GM12801 (cell line): Measurements from ENCODE around the gene PTPN3.

ENCODE experiments used
- TF ChIP-seq, protein P1 (sequence below): IDR thresholded peaks from one replicate; pipeline ENCODE4 v1.5.1; 2011; ENCODE audit warnings: control low read depth; ENCODE audit not compliant: insufficient read length; ENCODE audit errors: extremely low read depth

The PTPN3 gene

DNA sequence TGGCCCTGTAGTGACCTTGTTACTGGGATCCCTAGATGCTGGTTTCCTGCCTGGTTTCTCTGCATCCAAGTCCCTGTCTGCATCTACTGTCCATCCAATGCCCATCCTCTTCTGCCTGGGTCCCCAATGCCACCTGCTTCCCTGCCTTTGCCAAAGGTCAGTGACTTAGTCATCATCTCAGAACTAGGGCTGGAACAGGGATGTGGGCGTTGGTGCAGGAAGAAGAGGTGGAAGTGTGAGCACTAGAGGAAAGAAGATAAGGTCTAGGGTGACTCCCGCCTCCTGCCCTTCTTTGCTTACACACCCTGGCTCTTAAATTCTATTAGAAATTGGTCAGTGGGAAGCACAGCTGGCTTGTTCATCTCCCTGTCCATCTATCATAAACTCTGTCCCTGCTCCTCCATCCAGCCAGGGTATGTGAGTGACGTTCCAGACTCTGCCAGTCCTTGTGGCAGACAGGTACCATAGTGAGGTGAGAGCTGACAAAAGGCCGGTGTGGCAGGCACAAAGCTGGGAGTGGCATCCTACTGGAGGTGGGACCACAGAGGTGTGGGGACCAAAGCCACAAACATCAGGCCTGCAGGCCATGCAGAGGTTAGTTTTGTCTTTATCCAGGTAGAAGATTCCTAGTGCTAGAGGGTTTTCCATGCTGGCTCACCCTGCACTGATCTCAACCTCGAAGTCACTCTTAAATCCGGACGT lies 9.2 kb downstream of the PTPN3 start:
- TF ChIP-seq, protein P1, sequence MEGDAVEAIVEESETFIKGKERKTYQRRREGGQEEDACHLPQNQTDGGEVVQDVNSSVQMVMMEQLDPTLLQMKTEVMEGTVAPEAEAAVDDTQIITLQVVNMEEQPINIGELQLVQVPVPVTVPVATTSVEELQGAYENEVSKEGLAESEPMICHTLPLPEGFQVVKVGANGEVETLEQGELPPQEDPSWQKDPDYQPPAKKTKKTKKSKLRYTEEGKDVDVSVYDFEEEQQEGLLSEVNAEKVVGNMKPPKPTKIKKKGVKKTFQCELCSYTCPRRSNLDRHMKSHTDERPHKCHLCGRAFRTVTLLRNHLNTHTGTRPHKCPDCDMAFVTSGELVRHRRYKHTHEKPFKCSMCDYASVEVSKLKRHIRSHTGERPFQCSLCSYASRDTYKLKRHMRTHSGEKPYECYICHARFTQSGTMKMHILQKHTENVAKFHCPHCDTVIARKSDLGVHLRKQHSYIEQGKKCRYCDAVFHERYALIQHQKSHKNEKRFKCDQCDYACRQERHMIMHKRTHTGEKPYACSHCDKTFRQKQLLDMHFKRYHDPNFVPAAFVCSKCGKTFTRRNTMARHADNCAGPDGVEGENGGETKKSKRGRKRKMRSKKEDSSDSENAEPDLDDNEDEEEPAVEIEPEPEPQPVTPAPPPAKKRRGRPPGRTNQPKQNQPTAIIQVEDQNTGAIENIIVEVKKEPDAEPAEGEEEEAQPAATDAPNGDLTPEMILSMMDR = no peak

DNA sequence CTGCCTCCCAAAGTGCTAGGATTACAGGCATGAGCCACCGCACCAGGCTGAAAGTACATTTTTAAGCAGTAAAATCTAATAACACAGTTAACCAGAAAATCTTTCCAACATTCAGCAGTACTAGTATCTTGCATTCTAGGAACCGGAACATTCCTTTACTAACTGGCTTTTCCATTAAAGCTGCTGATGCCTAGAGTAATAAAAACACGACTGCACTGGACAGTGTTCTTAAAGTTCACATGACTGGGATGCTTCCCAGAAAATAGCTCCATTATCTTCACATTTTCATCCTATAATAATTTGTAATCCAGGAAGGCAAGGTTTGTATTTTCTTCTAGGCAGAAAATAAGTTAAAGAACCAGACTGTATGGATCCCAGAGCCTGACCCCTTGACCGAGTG lies 9.8 kb downstream of the PTPN3 start:
- TF ChIP-seq, protein P1 = no peak

DNA sequence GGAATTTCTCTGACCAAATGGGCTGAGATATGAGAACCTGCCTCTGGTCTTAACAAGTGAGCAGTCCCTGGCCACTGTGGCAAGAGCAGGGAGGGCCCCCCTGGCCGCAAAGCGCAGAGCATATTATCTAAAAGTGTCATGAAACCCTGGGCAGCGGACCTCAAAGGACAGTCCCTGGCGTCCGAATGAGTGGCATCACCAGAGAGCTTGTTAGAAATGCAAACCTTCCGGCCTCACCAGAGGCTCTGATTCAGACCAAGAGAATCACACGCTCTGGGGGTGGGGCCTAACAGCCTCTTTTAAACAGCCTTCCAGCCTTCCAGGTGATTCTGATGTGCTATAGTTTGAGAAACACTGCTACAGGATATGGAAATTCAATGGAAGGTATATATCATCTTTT lies 10.9 kb downstream of the PTPN3 start:
- TF ChIP-seq, protein P1 = no peak

DNA sequence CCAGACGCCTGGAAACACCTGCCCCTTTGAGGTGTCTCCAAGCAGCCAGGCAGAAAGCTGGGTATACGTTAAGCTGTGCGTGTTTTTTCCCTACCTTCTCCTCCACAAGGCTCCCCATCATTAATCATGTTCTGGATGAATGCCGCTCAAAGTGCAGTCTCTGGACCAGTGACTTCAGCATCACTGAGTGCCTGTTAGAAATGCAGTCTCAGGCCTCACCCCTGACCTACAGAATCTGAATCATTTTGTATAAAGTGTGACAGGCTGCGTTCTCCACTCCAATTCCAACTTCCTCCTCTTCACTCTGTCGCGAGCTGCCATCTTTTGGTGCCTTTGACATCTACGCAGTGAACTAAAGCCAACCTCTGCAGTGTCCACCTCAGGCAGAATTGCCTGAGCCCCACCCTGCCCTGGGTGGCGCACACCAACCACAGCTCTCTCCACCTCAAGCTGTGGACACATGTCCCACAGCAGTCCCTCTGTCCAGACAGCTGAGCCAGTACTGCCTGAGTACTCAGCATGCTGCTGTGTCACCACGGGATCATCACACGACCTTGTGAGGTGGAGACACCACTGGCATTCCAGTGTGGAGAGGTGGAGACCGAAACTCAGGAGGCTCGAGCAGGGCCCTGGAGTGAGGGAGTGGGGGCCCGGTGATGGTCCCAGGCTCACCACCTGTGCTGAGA lies 14.2 kb downstream of the PTPN3 start:
- TF ChIP-seq, protein P1 = no peak

DNA sequence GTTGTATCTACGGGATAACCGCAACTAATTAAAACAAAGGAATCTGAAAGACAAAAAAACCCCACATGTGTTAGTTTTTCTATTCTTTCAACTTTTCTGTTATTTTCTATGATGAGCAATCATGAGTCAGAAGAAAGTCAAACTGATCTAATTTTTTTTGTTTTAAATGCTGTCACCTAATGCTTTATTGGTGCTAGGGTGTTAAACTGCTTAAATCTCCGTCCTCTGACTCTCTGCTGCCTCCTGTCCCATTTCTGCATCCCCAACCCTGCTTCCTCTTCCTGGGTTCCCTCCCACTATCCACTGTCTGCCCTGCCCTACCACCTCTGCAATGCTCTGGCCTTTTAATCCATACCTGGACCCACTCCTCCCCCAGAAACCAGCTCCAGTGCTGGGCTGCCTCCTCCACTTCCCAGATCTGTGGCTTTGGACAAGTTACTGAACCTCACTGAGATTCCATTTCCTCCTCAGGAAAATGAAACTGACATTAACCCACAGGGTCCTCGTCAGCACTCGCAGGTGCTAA lies 15.7 kb downstream of the PTPN3 start:
- TF ChIP-seq, protein P1 = no peak

DNA sequence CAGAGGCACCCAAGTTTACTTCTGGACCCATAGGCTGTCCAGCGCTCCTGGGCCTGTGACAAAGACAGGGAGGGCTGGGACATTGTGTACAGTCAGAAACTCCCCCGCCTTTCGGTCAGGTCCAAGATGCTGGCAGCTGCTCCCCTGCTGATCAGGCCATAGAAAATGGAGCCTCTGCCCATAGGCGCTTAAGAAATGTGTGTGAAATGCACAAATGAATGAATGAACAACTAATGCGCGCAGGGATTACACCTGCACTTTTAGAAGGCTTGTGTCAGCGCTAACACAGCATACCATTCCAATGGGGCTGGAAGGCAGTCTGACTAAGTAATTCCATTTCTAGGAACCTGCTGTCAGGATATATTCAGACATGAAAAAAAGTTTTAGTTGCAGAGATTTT lies 16.3 kb downstream of the PTPN3 start:
- TF ChIP-seq, protein P1 = no peak

DNA sequence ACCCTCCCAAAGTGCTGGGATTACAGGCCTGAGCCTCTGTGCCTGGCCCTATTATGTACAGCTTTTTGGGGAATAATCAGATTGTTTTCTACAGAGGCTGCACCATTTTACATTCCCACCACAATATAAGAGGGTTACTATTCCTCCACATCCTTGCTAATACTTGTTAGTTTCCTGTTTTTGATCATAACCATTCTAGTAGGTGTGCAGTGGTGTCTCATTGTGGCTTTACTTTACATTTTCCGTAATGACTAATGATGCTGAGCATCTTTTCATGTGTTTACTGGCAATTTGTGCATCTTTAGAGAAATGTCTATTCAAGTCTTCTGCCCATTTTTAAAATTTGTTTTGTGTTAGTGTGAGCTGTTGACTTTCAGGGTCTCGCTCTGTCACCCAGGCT lies 18.3 kb downstream of the PTPN3 start:
- TF ChIP-seq, protein P1 = no peak
